Smooth muscle cell (in vitro differentiated cells): Measurements from ENCODE around the gene HDAC7. TPM values are rescaled to one million over a fixed set of nuclear protein-coding genes. Genes with fewer than 3 reads are reported as not detected.

Experiments used
- DNase-seq: peaks from one replicate; lab custom pipeline; 2025; ENCODE audit not compliant: unreplicated experiment; lab: John Stamatoyannopoulos, UW
- H2AFZ ChIP-seq: fragments of 200-600 bp; sonication (generic); 2 replicates; pipeline ENCODE4 v1.6.0; 2016; ENCODE audit warnings: antibody characterized with exemption, low read depth, mild to moderate bottlenecking
- H3F3A ChIP-seq: fragments of 200-600 bp; sonication (generic); 2 replicates; pipeline ENCODE4 v1.6.0; 2017; ENCODE audit warnings: antibody characterized with exemption, low read depth
- H3K27ac ChIP-seq: fragments of 200-600 bp; sonication (generic); 2 replicates; pipeline ENCODE4 v1.5.1; 2016; ENCODE audit warnings: low read depth, mild to moderate bottlenecking
- H3K27me3 ChIP-seq: fragments of 200-600 bp; sonication (generic); 2 replicates; pipeline ENCODE4 v1.6.1; 2016; ENCODE audit warnings: low read depth, mild to moderate bottlenecking
- H3K36me3 ChIP-seq: fragments of 200-600 bp; sonication (generic); 2 replicates; pipeline ENCODE4 v1.5.1; 2016; ENCODE audit warnings: low read depth
- H3K4me1 ChIP-seq: fragments of 200-600 bp; sonication (generic); 2 replicates; pipeline ENCODE4 v1.5.1; 2016; ENCODE audit warnings: low read depth
- H3K4me2 ChIP-seq: fragments of 200-600 bp; sonication (generic); 2 replicates; pipeline ENCODE4 v1.6.0; 2016; ENCODE audit warnings: mild to moderate bottlenecking
- H3K4me3 ChIP-seq: fragments of 200-600 bp; sonication (generic); 2 replicates; pipeline ENCODE4 v1.5.1; 2016; ENCODE audit warnings: mild to moderate bottlenecking
- H3K79me2 ChIP-seq: fragments of 200-600 bp; sonication (generic); 2 replicates; pipeline ENCODE4 v1.6.0; 2016; ENCODE audit warnings: low read depth, mild to moderate bottlenecking
- H3K9ac ChIP-seq: fragments of 200-600 bp; sonication (generic); 2 replicates; pipeline ENCODE4 v1.6.0; 2016; ENCODE audit warnings: low read depth
- H3K9me3 ChIP-seq: fragments of 200-600 bp; sonication (generic); replicated peaks from 2 replicates; pipeline ENCODE4 v1.5.1; 2016; ENCODE audit warnings: low read depth
- H4K20me1 ChIP-seq: fragments of 200-600 bp; sonication (generic); 2 replicates; pipeline ENCODE4 v1.6.0; 2016; ENCODE audit warnings: low read depth
- WGBS: methylation state at CpG from one replicate; pipeline ENCODE4 v1.1.7; 2016; ENCODE audit warnings: low lambda C conversion rate; 5-methylcytosine and 5-hydroxymethylcytosine counted together
- polyA plus RNA-seq: library from polyadenylated mRNA; unstranded; fragments of >200 nt; fragmentation: Nextera tagmentation; extraction: Ambion mirVana; gene quantifications from 2 replicates; pipeline ENCODE4 v1.2.1, GENCODE V29; 2016
- total RNA-seq: library from RNA; depleted of rRNA; stranded (reverse); fragments of >200 nt; gene quantifications from 2 replicates; pipeline ENCODE4 v1.2.3, GENCODE V29; 2014
- TF ChIP-seq, protein P1 (sequence below): fragments of 200-600 bp; sonication (generic); IDR thresholded peaks from 2 replicates; pipeline ENCODE4 v1.5.1; 2017; ENCODE audit warnings: borderline replicate concordance, mild to moderate bottlenecking, antibody characterized with exemption; ENCODE audit not compliant: insufficient read depth, poor library complexity, severe bottlenecking

HDAC7 gene
- total and polyA plus RNA-seq, 2 experiments from 2014 or later: 24.1 to 32.4 TPM

DNA sequence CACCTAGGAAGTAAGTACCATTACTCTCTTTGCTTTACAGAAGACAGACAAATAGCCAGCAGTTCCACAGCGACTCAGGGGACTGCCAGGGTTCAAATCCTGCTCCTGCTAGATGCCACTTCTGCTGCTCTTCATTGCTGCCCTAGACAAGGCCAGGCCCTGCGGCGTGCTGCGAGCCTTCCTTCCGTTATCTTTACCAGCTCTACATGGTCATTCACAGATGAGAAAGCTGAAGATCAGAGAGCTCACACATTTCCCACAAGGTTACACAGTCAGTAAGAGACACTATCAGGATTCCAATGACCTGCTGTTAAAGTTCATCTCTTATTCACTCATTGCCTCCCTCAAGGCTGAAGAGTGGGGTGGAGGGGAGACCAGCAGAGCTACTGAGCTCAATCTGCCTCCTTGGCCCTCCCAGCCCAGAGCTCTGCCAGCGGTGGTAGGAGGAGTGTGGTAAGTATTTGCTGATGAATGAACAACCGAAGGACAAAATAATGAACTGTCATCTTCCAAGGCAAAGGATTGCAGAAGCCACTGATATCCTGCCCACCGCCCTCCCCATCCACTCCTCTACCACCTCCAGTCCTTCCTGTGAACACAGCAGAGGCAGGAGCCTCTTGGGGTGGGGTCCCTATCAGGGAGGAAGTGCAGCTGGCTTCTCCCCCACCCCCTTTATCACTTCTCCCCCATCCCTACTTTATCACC is 14.6 kb upstream of the HDAC7 start:
- Histone ChIP-seq H4K20me1 (no peaks in the 10 kb centered on the region), H3K9me3 (no peaks in the 10 kb centered on the region), H3K79me2 (no peaks in the 10 kb centered on the region), H3K4me3 (no peak overlapping the region), H3K27me3 (no peaks in the 10 kb centered on the region), H3K9ac (no peak overlapping the region), H3K4me2 (no peak overlapping the region), H3F3A (no peaks in the 10 kb centered on the region), H2AFZ (no peak overlapping the region), H3K36me3 (no peaks in the 10 kb centered on the region), H3K27ac (no peak overlapping the region), H3K4me1 (peaks cover 8% of the 10 kb centered on the region)
- WGBS: 84% methylated on average over 8 of the region's 8 CpGs
- TF ChIP-seq, protein P1, sequence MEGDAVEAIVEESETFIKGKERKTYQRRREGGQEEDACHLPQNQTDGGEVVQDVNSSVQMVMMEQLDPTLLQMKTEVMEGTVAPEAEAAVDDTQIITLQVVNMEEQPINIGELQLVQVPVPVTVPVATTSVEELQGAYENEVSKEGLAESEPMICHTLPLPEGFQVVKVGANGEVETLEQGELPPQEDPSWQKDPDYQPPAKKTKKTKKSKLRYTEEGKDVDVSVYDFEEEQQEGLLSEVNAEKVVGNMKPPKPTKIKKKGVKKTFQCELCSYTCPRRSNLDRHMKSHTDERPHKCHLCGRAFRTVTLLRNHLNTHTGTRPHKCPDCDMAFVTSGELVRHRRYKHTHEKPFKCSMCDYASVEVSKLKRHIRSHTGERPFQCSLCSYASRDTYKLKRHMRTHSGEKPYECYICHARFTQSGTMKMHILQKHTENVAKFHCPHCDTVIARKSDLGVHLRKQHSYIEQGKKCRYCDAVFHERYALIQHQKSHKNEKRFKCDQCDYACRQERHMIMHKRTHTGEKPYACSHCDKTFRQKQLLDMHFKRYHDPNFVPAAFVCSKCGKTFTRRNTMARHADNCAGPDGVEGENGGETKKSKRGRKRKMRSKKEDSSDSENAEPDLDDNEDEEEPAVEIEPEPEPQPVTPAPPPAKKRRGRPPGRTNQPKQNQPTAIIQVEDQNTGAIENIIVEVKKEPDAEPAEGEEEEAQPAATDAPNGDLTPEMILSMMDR: no peak
- no peak for DNase-seq

DNA sequence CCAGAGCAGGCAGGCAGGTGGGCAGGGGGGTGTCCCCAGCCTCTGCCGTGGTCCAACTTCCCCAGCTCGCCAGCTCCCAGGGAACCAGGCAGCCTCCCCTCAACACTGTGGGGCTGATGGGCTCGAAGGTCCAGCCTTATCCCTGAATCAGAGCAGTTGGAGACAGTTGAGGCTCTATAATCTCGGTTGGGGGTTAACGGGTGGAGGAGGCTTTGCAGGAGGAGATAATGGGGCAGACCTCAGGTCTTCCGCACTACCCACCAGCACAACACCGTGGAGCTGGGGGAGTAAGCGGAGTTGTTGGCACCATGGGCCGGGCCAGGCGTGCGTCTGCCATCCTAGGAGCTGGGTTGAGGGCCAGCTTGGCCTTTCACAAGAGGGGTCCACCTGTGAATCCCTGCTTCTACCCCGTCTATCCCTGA is 13.9 kb upstream of the HDAC7 start:
- no peak overlapping the region for H3K27ac ChIP-seq
- no peak overlapping the region for H3K4me3 ChIP-seq
- H3F3A ChIP-seq: no peaks in the 10 kb centered on the region
- peaks cover 12% of the 10 kb centered on the region for H3K4me1 ChIP-seq
- TF ChIP-seq, protein P1: no peak
- no peak overlapping the region for H3K4me2 ChIP-seq
- whole genome bisulfite sequencing: 89% methylated on average over 12 of the region's 12 CpGs
- no peaks in the 10 kb centered on the region for H4K20me1 ChIP-seq
- H2AFZ ChIP-seq: no peak overlapping the region
- H3K27me3 ChIP-seq: no peaks in the 10 kb centered on the region
- DNase-seq: no peak
- H3K9ac ChIP-seq: no peak overlapping the region
- H3K9me3 ChIP-seq: no peaks in the 10 kb centered on the region
- H3K79me2 ChIP-seq: no peaks in the 10 kb centered on the region
- H3K36me3 ChIP-seq: no peaks in the 10 kb centered on the region

DNA sequence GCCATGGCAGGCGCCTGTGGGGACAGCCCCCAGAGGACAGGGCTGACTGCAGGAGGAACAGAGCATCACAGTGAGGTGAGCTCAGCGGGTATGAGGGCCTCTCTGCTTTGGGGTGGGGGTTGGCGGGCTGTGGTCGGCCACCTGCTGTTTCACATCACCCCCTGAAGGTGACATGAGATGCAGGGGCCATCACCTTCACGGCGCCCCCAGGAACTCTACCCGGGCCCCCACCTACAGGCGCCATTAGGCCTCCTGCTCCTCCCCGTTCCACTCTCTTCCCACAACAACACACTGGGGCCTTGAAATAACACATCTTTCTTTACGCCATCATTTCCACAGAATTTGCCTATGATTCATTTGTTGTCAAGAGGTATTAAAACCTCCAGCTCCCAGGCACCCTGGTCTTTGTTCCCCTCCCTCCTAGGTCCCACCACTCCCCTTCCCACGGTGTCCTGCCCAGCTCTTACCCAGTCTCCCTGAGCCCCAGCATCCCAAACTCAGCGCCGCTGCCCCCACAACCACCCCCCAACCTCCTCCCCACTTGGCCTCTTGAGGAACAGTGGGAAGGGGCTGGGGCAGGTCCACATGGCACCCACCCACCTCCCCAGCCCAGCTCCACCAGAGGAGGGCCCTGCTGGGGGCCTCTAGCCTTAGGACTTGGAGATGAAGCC is 12.7 kb upstream of the HDAC7 start:
- no peaks in the 10 kb centered on the region for H4K20me1 ChIP-seq
- no peak overlapping the region for H3K27ac ChIP-seq
- no peaks in the 10 kb centered on the region for H3K79me2 ChIP-seq
- H3K9ac ChIP-seq: no peak overlapping the region
- 92% methylated on average over 11 of the region's 13 CpGs for WGBS
- no peaks in the 10 kb centered on the region for H3F3A ChIP-seq
- TF ChIP-seq, protein P1: no peak
- H3K27me3 ChIP-seq: no peaks in the 10 kb centered on the region
- H3K4me2 ChIP-seq: no peak overlapping the region
- H3K36me3 ChIP-seq: no peaks in the 10 kb centered on the region
- H2AFZ ChIP-seq: no peak overlapping the region
- no peak for DNase-seq
- peaks cover 12% of the 10 kb centered on the region for H3K4me1 ChIP-seq
- H3K4me3 ChIP-seq: no peak overlapping the region
- H3K9me3 ChIP-seq: no peaks in the 10 kb centered on the region
